GM21390 (cell line): ENCODE measurements around the gene GJA4.
"Not testable (repeated sequence)": the region's sequence is repeated elsewhere in the genome, so short reads cannot be mapped to it uniquely, and the experiment has no call there.

Source experiments
- ATAC-seq: cut with Tn5 transposase; IDR thresholded peaks from one replicate; pipeline ENCODE4 v1.9.1; 2021; ENCODE audit not compliant: unreplicated experiment

Gene GJA4

GRCh38 chr1:34768856-34769255 is 23.9 kb upstream of the GJA4 start:
- no peak for ATAC-seq

DNA sequence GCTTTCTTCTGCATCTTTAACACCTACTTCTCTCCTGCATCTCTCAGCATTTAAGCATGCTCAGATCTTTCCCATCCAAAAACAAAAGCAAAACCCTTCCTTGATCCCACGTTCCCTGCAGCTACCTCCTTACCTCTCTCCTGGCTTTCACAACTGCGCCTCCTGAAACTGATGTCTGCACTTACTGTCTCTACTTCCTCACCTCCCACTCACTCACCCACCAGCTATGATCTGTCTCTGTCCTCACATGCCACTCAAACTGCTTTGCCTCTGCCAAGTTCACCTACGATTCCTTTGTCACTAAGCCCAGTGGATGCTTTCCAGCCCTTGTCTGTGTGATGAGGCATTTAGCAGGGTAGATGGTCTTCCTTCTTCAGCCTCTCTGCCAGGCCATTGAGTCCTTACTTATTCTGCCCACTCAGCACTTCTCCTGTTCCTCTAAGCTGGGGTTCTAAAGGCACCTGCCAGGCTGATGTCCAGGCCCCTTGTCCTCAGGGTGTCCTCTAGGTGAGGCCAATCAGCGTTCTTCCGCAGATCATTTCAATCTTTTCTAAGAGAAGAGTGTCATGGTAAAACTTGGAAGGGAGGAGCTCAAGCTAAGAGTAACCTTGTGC is 21.8 kb upstream of the GJA4 start:
- ATAC-seq: no peak

DNA sequence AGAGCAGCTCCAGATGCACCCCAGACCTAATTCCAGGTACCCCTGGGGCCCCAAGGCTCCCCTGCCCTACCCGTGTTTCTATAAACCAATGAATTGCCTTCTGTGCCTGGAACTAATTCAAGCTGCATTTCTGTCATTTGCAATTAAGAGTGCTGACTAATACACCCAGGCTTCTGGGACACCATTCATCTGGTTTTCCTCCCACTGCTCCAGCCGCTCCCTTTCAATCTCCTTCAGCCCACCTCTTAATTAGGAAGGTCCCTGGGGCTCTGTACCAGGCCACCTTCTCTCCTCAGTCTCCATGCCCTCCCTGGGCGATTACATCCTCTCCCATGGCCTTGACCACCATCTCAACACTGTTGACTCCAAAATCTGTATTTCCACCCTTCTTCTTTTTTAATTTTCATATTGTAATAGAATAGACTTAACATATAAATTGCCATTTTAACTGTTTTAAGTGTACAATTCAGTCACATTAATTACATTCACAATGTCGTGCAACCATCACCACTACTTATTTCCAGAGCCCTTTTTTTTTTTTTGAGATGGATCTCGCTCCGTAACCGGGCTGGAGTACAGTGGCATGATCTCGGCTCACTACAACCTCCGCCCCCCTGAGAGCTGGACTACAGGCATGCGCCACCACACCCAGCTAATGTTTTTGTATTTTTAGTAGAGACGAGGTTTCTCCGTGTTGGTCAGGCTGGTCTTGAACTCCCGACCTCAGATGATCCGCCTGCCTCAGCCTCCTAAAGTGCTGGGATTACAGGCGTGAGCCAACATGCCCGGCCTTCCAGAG is 21.0 kb upstream of the GJA4 start:
- no peak for ATAC-seq

GRCh38 chr1:34773114-34773513 is 19.7 kb upstream of the GJA4 start:
- not testable (repeated sequence) for ATAC-seq

DNA sequence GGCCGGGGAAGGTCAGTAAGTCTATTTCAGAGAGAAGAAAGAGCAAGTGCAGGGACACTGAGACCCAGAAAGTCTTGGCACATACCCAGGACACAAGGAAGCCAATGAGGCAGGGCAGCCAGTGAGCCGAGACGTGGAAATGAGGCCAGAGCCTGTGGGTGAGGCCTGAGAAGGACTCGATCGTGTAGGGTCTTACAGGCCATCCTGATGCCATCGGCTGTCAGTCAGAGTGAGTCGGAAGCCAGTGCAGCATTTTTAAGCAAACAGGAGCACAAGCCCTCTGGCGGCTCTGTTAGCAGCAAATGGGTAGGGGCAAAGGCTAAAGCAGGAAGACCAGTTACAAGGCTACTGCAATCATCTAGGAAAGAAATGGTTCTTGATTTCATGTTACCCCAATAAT is 17.8 kb upstream of the GJA4 start:
- ATAC-seq: no peak

- no peak for ATAC-seq
Measured at GRCh38 chr1:34776911-34777310, 15.9 kb upstream of the GJA4 start.

- ATAC-seq: no peak
Measured at GRCh38 chr1:34777519-34778321, 15.1 kb upstream of the GJA4 start.

DNA sequence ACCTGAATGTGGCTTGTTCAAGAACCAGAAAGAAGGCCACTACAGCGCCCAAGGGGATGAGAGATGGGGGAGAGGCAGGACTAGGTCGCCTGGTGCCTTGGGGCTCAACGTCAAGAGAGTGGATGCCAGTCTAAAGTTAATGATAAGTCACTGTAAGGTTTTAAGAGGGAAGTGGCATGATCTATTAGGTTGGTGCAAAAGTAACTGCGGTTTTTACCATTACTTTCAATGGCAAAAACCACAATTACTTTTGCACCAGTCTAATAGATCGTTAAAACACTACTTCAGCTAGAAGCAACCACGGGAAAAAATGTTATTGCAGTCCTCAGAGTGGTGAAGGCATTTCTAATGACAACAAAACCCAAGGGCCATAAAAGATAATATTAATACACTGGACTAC is 14.4 kb upstream of the GJA4 start:
- no peak for ATAC-seq

- no peak for ATAC-seq
Measured at GRCh38 chr1:34779005-34779404, 13.8 kb upstream of the GJA4 start.

GRCh38 chr1:34779526-34779925 is 13.3 kb upstream of the GJA4 start:
- no peak for ATAC-seq

DNA sequence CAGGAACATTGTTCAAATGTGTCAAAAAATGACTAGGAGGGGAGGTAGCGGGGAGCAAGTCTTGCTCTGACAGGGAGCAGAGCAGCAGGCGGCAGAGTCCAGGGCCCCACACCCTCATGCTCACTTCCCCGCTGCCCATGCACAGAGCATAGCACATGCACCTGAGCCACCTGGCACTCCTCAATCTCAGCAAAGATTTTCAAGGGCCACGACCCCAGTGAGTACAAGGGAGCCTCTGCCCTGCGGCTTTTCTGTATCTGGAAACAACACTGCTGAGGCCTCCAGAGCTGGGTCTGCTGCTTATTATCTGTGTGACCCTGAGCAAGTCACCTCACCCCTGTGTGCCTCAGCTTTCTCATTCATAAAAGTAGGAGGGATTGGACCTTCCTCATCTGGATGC is 12.8 kb upstream of the GJA4 start:
- ATAC-seq: no peak

DNA sequence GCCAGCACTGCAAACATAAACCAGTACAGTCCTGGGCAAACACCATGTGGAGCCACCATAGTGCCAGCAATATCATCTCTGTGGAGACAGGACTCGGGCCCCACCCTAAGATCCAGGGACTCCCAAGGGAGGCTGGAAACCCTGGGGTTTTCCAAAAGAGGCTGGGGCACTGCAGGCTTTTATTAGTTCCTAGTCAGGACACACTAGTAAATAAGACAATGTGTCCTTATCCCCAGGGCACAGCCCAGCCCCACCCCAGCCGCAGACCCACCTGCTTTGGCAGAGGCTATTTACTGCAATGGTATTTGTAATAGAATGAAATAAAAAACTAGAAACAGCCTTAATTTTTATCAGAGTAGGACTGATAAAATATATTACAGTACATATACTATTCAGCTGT is 12.3 kb upstream of the GJA4 start:
- no peak for ATAC-seq

- ATAC-seq: no peak
Measured at GRCh38 chr1:34781071-34781843, 11.5 kb upstream of the GJA4 start, which contains the start of gene GJB3. Gene GJB3, plus strand, starts transcription at chr1:34781214. Its CDS starts 3,549 bp downstream, at chr1:34784763.

GRCh38 chr1:34781844-34782391 is 10.9 kb upstream of the GJA4 start:
- no peak for ATAC-seq

GRCh38 chr1:34784751-34785221 is 8.0 kb upstream of the GJA4 start:
- ATAC-seq: no peak

- ATAC-seq: no peak
Measured at GRCh38 chr1:34785231-34785874, 7.4 kb upstream of the GJA4 start.

- ATAC-seq: no peak
Measured at GRCh38 chr1:34785875-34786470, 6.8 kb upstream of the GJA4 start.

GRCh38 chr1:34786521-34787325 is 6.1 kb upstream of the GJA4 start:
- ATAC-seq: peak; percentile 48
